AG04449 (cell line): ENCODE measurements around the gene LDAH.

Experiments
- CTCF ChIA-PET: fragments of 350-600 bp; formaldehyde crosslinking; extraction: SDS; loops from one replicate; lab custom pipeline; 2021; ENCODE audit warnings: antibody characterized with exemption; lab: Yijun Ruan, JAX
- POLR2A ChIA-PET: fragments of 400-600, 350-600 bp; formaldehyde crosslinking; extraction: SDS; loops from one replicate; lab custom pipeline; 2020; ENCODE audit warnings: antibody characterized with exemption, inconsistent platforms; lab: Yijun Ruan, JAX
- DNase-seq: peaks from one replicate; pipeline ENCODE4 v3.0.0-alpha.2; 2010; ENCODE audit warnings: low read depth, low spot score
- H3K4me3 ChIP-seq: 2 replicates; pipeline ENCODE4 v1.5.1; 2011; ENCODE audit warnings: low read depth, mild to moderate bottlenecking, control low read depth, low read length
- TF ChIP-seq, protein P1 (sequence below): IDR thresholded peaks from one replicate; pipeline ENCODE4 v1.5.1; 2011; ENCODE audit warnings: mild to moderate bottlenecking, moderate library complexity, low read length, control low read depth, inconsistent platforms; ENCODE audit not compliant: insufficient read depth; ENCODE audit errors: missing control alignments

LDAH gene

DNA sequence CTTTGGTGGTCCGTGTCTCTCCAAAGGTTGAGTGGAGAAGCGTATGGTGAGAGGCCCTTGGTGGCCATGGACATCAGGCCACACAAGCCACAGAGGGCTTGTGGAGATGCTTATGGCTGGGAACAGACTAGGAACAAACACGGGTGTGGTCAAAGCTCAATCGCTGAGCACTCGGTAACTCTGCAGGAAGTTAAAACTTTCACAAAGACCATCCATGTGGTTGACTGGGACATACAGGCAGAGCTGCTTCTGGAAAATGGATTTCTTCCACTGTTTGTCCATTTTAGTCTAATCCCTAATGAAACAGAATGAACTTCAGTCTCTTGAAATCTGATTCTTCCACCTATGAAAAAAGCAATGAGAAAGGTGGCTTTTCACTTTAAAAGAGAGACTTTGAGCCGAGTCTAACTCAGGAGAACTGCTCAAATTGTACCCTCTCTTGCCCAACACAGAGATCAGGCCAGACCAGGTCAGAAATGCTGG is 138.3 kb downstream of the LDAH start:
- ChIA-PET CTCF (interaction anchor here (1.2 to 1.7 kb wide), 2 partner anchors 22 to 280 kb away, joined by 3 to 8 read pairs; no protein-coding TSS in a partner anchor), POLR2A (no interaction called here)
- no peak for DNase-seq
- H3K4me3 ChIP-seq = no peak overlapping the region
- TF ChIP-seq, protein P1, sequence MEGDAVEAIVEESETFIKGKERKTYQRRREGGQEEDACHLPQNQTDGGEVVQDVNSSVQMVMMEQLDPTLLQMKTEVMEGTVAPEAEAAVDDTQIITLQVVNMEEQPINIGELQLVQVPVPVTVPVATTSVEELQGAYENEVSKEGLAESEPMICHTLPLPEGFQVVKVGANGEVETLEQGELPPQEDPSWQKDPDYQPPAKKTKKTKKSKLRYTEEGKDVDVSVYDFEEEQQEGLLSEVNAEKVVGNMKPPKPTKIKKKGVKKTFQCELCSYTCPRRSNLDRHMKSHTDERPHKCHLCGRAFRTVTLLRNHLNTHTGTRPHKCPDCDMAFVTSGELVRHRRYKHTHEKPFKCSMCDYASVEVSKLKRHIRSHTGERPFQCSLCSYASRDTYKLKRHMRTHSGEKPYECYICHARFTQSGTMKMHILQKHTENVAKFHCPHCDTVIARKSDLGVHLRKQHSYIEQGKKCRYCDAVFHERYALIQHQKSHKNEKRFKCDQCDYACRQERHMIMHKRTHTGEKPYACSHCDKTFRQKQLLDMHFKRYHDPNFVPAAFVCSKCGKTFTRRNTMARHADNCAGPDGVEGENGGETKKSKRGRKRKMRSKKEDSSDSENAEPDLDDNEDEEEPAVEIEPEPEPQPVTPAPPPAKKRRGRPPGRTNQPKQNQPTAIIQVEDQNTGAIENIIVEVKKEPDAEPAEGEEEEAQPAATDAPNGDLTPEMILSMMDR = no peak

DNA sequence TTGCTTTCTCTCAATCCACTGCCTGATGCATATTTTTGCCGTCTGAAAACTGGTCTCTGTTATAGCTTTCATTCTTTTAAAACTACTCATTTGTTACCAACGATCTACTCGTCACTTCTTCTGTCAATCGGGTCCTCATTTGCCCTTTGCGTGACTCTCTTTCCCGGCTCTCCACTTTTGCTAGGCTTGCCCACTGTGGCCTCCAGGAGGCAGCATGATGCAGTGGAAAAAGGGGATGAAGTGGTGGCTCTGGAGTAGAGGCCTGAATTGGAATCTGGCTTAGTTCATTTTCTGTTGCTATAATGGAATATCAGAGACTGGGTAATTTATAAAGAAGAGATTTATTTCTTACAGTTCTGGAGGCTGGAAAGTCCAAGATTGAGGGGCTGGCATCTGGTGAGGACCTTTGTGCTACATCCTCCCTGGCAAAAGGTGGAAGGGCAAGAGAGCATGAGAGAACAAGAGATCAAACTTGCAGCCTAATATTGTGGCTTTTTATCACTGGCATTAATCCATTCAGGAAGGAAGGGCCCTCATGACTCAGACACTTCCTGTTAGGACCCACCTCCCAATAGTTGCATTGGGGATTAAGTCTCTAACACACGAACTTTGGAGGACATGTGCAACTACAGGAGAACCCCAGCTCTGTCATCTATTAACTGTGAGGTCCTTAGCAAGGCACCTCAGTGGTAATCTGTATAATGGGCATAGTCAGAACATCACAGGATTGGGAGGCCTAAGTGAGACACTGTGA is 140.6 kb downstream of the LDAH start:
- TF ChIP-seq, protein P1 = peak; percentile 71
- CTCF ChIA-PET = interaction anchor here (0.9 to 2.7 kb wide), 4 partner anchors 15 to 281 kb away, joined by 3 to 17 read pairs (median 8); no protein-coding TSS in a partner anchor
- no peak overlapping the region for H3K4me3 ChIP-seq
- POLR2A ChIA-PET = no interaction called here
- no peak for DNase-seq

DNA sequence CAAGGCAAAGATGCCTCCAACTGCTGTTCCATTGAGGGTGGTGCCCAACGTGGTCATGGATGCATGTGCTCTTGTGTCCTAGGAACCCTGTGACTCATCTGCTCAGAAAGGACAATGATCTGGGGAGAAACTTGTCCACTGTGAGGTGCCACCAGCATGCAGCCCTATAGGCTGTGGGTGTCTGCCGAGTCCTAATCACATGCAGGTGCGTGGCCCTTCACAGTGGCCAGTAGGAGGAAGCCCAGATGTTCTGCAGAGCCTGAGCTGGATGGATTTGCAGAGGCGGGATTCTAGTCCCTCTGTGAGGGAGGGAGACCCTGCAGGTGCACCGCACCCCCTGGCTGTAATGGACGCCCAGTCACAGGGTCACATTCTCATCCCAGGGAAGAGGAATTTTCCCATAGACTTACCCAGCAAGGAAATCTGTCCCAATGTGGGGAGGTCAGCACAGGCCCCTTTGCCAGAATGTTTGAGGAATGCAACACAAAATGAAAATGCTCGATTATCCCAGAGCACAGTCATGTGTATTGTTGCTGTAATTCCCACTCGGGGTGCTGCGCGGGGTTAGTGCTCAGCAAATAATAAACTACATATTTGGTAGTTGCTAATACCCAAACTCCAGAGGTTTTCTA is 142.0 kb downstream of the LDAH start:
- no peak overlapping the region for H3K4me3 ChIP-seq
- DNase-seq = no peak
- CTCF ChIA-PET = interaction anchor here (1.3 kb wide), 1 partner anchor 17 kb away, joined by 4 read pairs; no protein-coding TSS in a partner anchor
- POLR2A ChIA-PET = no interaction called here
- TF ChIP-seq, protein P1 = no peak

DNA sequence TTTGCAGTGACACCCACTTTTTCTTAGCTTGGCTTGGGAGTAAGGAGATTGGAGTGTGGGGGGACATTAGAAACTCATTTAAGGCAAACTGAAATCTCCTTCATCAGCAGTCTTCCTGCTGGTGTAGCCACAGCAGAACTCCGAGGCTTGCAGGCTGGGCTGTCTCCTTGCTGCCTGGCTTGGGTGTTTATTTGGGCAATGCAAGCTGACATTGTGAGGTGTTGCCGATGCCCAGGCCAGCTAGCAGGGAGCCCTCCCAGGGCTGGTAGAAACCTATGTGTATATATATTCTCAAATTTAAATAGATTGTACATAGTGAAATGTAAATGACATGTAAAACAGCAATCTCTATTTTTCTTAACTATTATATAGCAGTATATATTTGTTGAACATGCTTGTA is 144.1 kb downstream of the LDAH start:
- no peak overlapping the region for H3K4me3 ChIP-seq
- DNase-seq = no peak
- TF ChIP-seq, protein P1 = no peak
- CTCF ChIA-PET = interaction anchor here (1.2 to 11.2 kb wide), 6 partner anchors 13 to 284 kb away, joined by 3 to 108 read pairs (median 16); partner anchors contain the start of gene HS1BP3
- POLR2A ChIA-PET = no interaction called here

DNA sequence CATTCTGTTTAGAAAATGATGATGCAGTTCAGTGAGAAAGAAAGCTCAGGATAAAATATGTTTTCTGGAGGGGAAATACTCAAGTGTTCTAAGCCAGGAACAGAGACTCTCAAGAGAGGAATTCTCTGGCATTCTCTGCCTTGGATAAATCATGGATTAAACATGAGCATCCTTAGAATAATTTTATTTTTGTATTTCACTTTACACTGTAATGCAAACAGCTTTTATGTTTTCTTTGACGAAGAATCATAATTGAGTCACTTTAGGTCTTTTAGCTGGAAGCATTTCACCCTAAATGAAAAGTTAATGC is 144.9 kb downstream of the LDAH start:
- ChIA-PET POLR2A (no interaction called here), CTCF (interaction anchor here (0.9 to 11.2 kb wide), 9 partner anchors 10 to 285 kb away, joined by 3 to 108 read pairs (median 5); partner anchors contain the start of gene HS1BP3)
- no peak for DNase-seq
- no peak overlapping the region for H3K4me3 ChIP-seq
- TF ChIP-seq, protein P1 = no peak
